CD4-positive, alpha-beta T cell (primary cell): ENCODE measurements around the gene NOS1AP. TPM values are rescaled to one million over a fixed set of nuclear protein-coding genes. Genes with fewer than 3 reads are reported as not detected.

Source experiments
- ATAC-seq: fragments of 200-7000 bp; cut with Tn5 transposase; one replicate; pipeline ENCODE4 v1.10.0; 2022; ENCODE audit warnings: mild to moderate bottlenecking; ENCODE audit not compliant: poor library complexity
- CTCF ChIA-PET: fragments of 350-600 bp; sonication (Branson Sonifier 250); formaldehyde crosslinking; loops from one replicate; lab custom pipeline; 2021; ENCODE audit warnings: antibody characterized with exemption, inconsistent platforms; lab: Charles Lee
- POLR2A ChIA-PET: fragments of 350-600 bp; sonication (Branson Sonifier 250); formaldehyde crosslinking; loops from one replicate; lab custom pipeline; 2021; ENCODE audit warnings: antibody characterized with exemption, inconsistent platforms; lab: Charles Lee
- DNase-seq, 14 experiments: peaks; one replicate each; pipeline ENCODE4 v3.0.0-alpha.2; 2013 to 2020; ENCODE audit warnings: mixed read lengths in 2 of 14
- H3K27ac ChIP-seq, 2 donors: one replicate each; pipeline versions ENCODE4 v1.5.1 to v1.7.0; 2013; ENCODE audit warnings: low read length in 2 of 2, low read depth in 1 of 2, mild to moderate bottlenecking in 1 of 2
- H3K27me3 ChIP-seq, 2 experiments: 1 replicate in 1 of 2; 2 replicates in 1 of 2; pipeline versions ENCODE4 v1.6.1 to v1.7.0; 2013; ENCODE audit warnings: low read length in 2 of 2, control low read depth in 1 of 2, mild to moderate bottlenecking in 1 of 2, moderate library complexity in 1 of 2; ENCODE audit not compliant: insufficient read depth in 2 of 2, control insufficient read depth in 1 of 2
- H3K36me3 ChIP-seq: one replicate; pipeline ENCODE4 v1.6.1; 2013; ENCODE audit warnings: low read length, control low read depth; ENCODE audit not compliant: insufficient read depth
- H3K4me1 ChIP-seq: one replicate; pipeline ENCODE4 v1.6.1; 2013; ENCODE audit warnings: low read length, control low read depth; ENCODE audit not compliant: insufficient read depth
- H3K4me3 ChIP-seq: one replicate; pipeline ENCODE4 v1.5.1; 2013; ENCODE audit warnings: mild to moderate bottlenecking, low read length, moderate library complexity
- H3K9me3 ChIP-seq, 2 experiments: 1 replicate in 1 of 2; 2 replicates in 1 of 2; pipeline versions ENCODE4 v1.6.1 to v1.7.0; 2013; ENCODE audit warnings: low read length in 2 of 2, mild to moderate bottlenecking in 2 of 2, control low read depth in 1 of 2, moderate library complexity in 1 of 2; ENCODE audit not compliant: control insufficient read depth in 1 of 2, insufficient read depth in 1 of 2
- H3K27ac Mint-ChIP-seq: one replicate; pipeline ENCODE4 v1.8.0; 2020; ENCODE audit warnings: mixed read lengths
- H3K27me3 Mint-ChIP-seq: one replicate; pipeline ENCODE4 v1.8.0; 2021; ENCODE audit warnings: mixed read lengths
- H3K36me3 Mint-ChIP-seq: one replicate; pipeline ENCODE4 v1.8.0; 2021; ENCODE audit warnings: low read depth, mixed read lengths
- H3K4me1 Mint-ChIP-seq: one replicate; pipeline ENCODE4 v1.8.0; 2021; ENCODE audit warnings: low read depth, mixed read lengths
- H3K4me3 Mint-ChIP-seq: one replicate; pipeline ENCODE4 v1.8.0; 2020; ENCODE audit warnings: mild to moderate bottlenecking, mixed read lengths
- H3K9me3 Mint-ChIP-seq: one replicate; pipeline ENCODE4 v1.8.0; 2020; ENCODE audit warnings: mixed read lengths
- intact Hi-C, 2 experiments: fragments of 100-400 bp; cut with DNase I in 1 of 2; cut with micrococcal nuclease in 1 of 2; formaldehyde crosslinking; loops; one replicate each; pipeline versions ENCODE4 v1.15.1 to v1.9.0; 2023 to 2025; cut with DNase I, micrococcal nuclease
- total RNA-seq, 174 experiments: library from RNA in 2 of 174; stranded (reverse) in 2 of 174; gene quantifications; one replicate each; pipeline ENCODE4 v1.2.3 and lab custom pipeline; 2021 to 2026
- TF ChIP-seq, protein P1 (sequence below): fragments of 200-600 bp; IDR thresholded peaks from one replicate; pipeline ENCODE4 v1.8.0; 2022; ENCODE audit warnings: antibody characterized with exemption, mild to moderate bottlenecking

Gene NOS1AP
- total RNA-seq, 2 experiments from 2014 or later: not detected

- ATAC-seq: no peak
- CTCF ChIA-PET: no interaction called here
- intact Hi-C loops: no loop called here
Observed at GRCh38 chr1:162321809-162322422, 252.4 kb downstream of the NOS1AP start.

DNA sequence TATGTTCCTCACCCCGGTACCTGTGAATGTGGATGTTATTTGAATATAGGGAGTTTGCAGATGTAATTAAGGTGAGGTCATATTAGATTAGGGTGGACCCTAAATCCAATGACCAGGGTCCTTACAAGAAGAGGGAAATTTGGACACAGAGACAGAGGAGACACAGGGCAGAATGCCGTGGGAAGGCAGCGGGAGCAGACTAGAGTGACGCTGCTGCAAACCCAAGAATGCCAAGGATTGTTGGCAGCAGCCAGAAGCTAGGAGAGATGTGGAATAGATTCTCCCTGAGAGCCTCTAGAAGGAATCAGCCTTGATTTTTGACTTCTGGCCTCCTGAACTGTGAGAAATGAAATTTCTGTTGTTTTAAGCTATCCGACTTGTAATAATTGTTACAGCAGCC is 253.5 kb downstream of the NOS1AP start:
- peaks cover 10 to 11% of the 10 kb centered on the region in 2 experiments for H3K27me3 ChIP-seq
- Mint-ChIP-seq H3K27me3 (peaks cover 27% of the 10 kb centered on the region), H3K36me3 (no peaks in the 10 kb centered on the region), H3K4me3 (no peak overlapping the region), H3K4me1 (no peaks in the 10 kb centered on the region), H3K27ac (no peak overlapping the region), H3K9me3 (no peaks in the 10 kb centered on the region)
- CTCF ChIA-PET: no interaction called here
- no peak for DNase-seq
- H3K36me3 ChIP-seq: no peaks in the 10 kb centered on the region
- no peak overlapping the region for H3K4me3 ChIP-seq
- ATAC-seq: no peak
- H3K9me3 ChIP-seq: peaks cover 0 to 6% of the 10 kb centered on the region in 2 experiments
- TF ChIP-seq, protein P1, sequence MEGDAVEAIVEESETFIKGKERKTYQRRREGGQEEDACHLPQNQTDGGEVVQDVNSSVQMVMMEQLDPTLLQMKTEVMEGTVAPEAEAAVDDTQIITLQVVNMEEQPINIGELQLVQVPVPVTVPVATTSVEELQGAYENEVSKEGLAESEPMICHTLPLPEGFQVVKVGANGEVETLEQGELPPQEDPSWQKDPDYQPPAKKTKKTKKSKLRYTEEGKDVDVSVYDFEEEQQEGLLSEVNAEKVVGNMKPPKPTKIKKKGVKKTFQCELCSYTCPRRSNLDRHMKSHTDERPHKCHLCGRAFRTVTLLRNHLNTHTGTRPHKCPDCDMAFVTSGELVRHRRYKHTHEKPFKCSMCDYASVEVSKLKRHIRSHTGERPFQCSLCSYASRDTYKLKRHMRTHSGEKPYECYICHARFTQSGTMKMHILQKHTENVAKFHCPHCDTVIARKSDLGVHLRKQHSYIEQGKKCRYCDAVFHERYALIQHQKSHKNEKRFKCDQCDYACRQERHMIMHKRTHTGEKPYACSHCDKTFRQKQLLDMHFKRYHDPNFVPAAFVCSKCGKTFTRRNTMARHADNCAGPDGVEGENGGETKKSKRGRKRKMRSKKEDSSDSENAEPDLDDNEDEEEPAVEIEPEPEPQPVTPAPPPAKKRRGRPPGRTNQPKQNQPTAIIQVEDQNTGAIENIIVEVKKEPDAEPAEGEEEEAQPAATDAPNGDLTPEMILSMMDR: no peak
- intact Hi-C loops: no loop called here
- POLR2A ChIA-PET: no interaction called here
- H3K4me1 ChIP-seq: no peaks in the 10 kb centered on the region
- no peak overlapping the region for H3K27ac ChIP-seq

More at GRCh38 chr1:162321809-162322422, 252.4 kb downstream of the NOS1AP start:
- peaks cover 10 to 11% of the 10 kb centered on the region in 2 experiments for H3K27me3 ChIP-seq
- Mint-ChIP-seq H3K27me3 (peaks cover 30% of the 10 kb centered on the region), H3K9me3 (no peaks in the 10 kb centered on the region), H3K36me3 (no peaks in the 10 kb centered on the region), H3K27ac (no peak overlapping the region), H3K4me3 (no peak overlapping the region), H3K4me1 (no peaks in the 10 kb centered on the region)
- TF ChIP-seq, protein P1: no peak
- H3K4me1 ChIP-seq: no peaks in the 10 kb centered on the region
- POLR2A ChIA-PET: no interaction called here
- no peak overlapping the region for H3K4me3 ChIP-seq
- DNase-seq: no peak
- H3K36me3 ChIP-seq: no peaks in the 10 kb centered on the region
- peaks cover 0 to 6% of the 10 kb centered on the region in 2 experiments for H3K9me3 ChIP-seq
- H3K27ac ChIP-seq: no peak overlapping the region

- no peak overlapping the region for H3K4me3 ChIP-seq
- POLR2A ChIA-PET: no interaction called here
- Mint-ChIP-seq H3K27me3 (peaks cover 16% of the 10 kb centered on the region), H3K4me1 (no peaks in the 10 kb centered on the region), H3K36me3 (no peaks in the 10 kb centered on the region), H3K27ac (no peak overlapping the region), H3K4me3 (no peak overlapping the region), H3K9me3 (no peaks in the 10 kb centered on the region)
- no peaks in the 10 kb centered on the region for H3K4me1 ChIP-seq
- CTCF ChIA-PET: no interaction called here
- peaks cover 4 to 8% of the 10 kb centered on the region in 2 experiments for H3K27me3 ChIP-seq
- TF ChIP-seq, protein P1: no peak
- DNase-seq (no peak), ATAC-seq (no peak)
- no peaks in the 10 kb centered on the region for H3K36me3 ChIP-seq
- intact Hi-C loops: no loop called here
- H3K27ac ChIP-seq: no peak overlapping the region
- peaks cover 0 to 6% of the 10 kb centered on the region in 2 experiments for H3K9me3 ChIP-seq
Observed at GRCh38 chr1:162324396-162324795, 254.9 kb downstream of the NOS1AP start.
